Measurements from ENCODE around the gene DNAJC15.
"Not testable (repeated sequence)": the region's sequence is repeated elsewhere in the genome, so short reads cannot be mapped to it uniquely, and the experiment has no call there.

The DNAJC15 gene

GRCh38 chr13:43026262-43026661, 2.9 kb downstream of the DNAJC15 start:
- in situ Hi-C loops (cut with HindIII; ENCODE audit: low sequenced_read_pairs), result no loop called here
- no peak overlapping the region for H3K4me3 ChIP-seq (ENCODE audit: low read depth, low read length)
- no peak for DNase-seq (ENCODE audit: low read depth)
- TF ChIP-seq CTCF (IDR thresholded peaks at IDR 0.05; ENCODE audit: low read depth, low read length, missing control alignments), result no peak

GRCh38 chr13:43030548-43030947, 7.2 kb downstream of the DNAJC15 start:
- in situ Hi-C loops (cut with HindIII; ENCODE audit: low sequenced_read_pairs), result no loop called here

GRCh38 chr13:43031881-43032280, 8.5 kb downstream of the DNAJC15 start:
- no peak for DNase-seq (ENCODE audit: low read depth)
- H3K4me3 ChIP-seq (ENCODE audit: low read depth, low read length), result no peak overlapping the region
- in situ Hi-C loops (cut with HindIII; ENCODE audit: low sequenced_read_pairs), result no loop called here
- no peak for TF ChIP-seq CTCF (IDR thresholded peaks at IDR 0.05; ENCODE audit: low read depth, low read length, missing control alignments)

More at GRCh38 chr13:43030548-43030947, 7.2 kb downstream of the DNAJC15 start:
- TF ChIP-seq CTCF (IDR thresholded peaks at IDR 0.05; ENCODE audit: low read depth, low read length, missing control alignments), result no peak
- no peak for DNase-seq (ENCODE audit: low read depth)
- H3K4me3 ChIP-seq (ENCODE audit: low read depth, low read length), result no peak overlapping the region

- no peak overlapping the region for H3K4me3 ChIP-seq (ENCODE audit: low read depth, low read length)
- TF ChIP-seq CTCF (IDR thresholded peaks at IDR 0.05; ENCODE audit: low read depth, low read length, missing control alignments), result no peak
- DNase-seq (ENCODE audit: low read depth), result no peak
- in situ Hi-C loops (cut with HindIII; ENCODE audit: low sequenced_read_pairs), result no loop called here
Measured at GRCh38 chr13:43033038-43033437, 9.7 kb downstream of the DNAJC15 start.

- DNase-seq (ENCODE audit: low read depth), result no peak
- TF ChIP-seq CTCF (IDR thresholded peaks at IDR 0.05; ENCODE audit: low read depth, low read length, missing control alignments), result no peak
- in situ Hi-C loops (cut with HindIII; ENCODE audit: low sequenced_read_pairs), result no loop called here
- H3K4me3 ChIP-seq (ENCODE audit: low read depth, low read length), result peak overlapping the region; percentile 3
Measured at GRCh38 chr13:43036351-43037250, 13.2 kb downstream of the DNAJC15 start.

- in situ Hi-C loops (cut with HindIII; ENCODE audit: low sequenced_read_pairs), result no loop called here
- DNase-seq (ENCODE audit: low read depth), result no peak
- H3K4me3 ChIP-seq (ENCODE audit: low read depth, low read length), result no peak overlapping the region
- no peak for TF ChIP-seq CTCF (IDR thresholded peaks at IDR 0.05; ENCODE audit: low read depth, low read length, missing control alignments)
Measured at GRCh38 chr13:43039966-43040365, 16.6 kb downstream of the DNAJC15 start.

- in situ Hi-C loops (cut with HindIII; ENCODE audit: low sequenced_read_pairs); H3K4me3 ChIP-seq (ENCODE audit: low read depth, low read length); DNase-seq (ENCODE audit: low read depth): not testable (repeated sequence)
Measured at GRCh38 chr13:43040581-43041368, 17.4 kb downstream of the DNAJC15 start.
